HG03135 (cell line): ENCODE data around the gene TMEM92.
"Not testable (repeated sequence)": the region's sequence is repeated elsewhere in the genome, so short reads cannot be mapped to it uniquely, and the experiment has no call there.

Experiments
- ATAC-seq: cut with Tn5 transposase; IDR thresholded peaks from one replicate; pipeline ENCODE4 v1.9.1; 2021; ENCODE audit warnings: mild to moderate bottlenecking, moderate library complexity; ENCODE audit not compliant: unreplicated experiment

TMEM92 gene

DNA sequence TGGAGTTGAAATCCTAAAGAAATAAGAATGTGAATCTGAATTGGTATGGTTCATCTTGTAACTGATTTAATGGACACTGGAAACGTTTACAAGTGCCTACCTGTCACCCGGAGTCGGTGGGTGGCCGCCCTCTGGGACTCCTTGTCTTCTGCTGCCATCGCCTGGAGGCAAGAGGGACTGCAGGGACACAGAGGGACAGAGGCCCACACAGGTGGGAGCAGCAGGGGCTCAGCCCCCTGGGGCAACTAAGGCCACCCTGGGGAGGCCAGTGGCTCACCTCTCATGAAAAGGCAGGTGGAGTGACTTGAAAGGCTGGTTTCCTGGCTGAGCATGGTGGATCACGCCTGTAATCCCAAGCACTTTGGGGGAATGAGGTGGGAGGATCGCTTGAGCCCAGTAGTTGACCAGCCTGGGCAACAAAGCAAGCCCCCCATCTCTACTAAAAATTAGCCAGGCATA lies 23.2 kb downstream of the TMEM92 start:
- ATAC-seq, result no peak

DNA sequence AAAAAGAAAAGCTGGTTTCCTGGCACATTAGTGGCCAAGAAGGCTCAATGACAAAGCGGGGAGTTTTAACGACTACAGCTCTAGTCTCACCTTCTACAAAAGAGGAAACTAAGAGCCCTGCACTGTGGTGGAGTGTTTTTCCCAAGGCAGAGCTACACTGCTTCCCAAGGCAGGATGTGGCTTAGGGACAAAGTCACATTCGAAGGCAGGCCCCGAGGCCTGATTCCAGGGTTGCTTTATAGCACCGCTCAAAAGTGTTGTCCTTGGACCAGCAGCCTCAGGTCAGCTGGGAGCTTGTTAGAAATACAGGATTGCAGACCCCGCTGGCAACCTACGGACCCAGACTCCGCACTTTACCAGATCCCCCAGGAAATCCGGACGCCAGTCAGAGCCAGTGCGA lies 23.8 kb downstream of the TMEM92 start:
- ATAC-seq, result no peak

- no peak for ATAC-seq
Observed at GRCh38 chr17:50299776-50300175, 25.5 kb downstream of the TMEM92 start.

DNA sequence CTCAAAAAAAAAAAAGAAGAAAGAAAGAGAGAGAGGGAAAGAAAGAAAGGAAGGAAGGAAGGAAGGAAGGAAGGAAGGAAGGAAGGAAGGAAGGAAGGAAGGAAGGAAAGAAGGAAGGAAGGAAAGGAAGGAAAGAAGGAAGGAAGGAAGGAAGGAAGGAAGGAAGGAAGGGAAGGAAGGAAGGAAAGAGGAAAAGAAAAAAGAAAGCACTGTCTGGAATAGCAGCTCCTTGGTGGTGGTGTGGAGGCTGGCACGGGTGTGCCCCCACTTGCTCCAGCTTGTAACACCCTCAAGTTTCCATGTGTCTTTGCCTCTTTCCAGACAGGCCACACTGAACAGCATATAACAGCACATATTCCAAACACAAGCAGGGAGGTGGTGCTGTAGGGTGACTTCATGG lies 26.6 kb downstream of the TMEM92 start:
- ATAC-seq, result not testable (repeated sequence)

- no peak for ATAC-seq
Observed at GRCh38 chr17:50301891-50302584, 27.8 kb downstream of the TMEM92 start.

DNA sequence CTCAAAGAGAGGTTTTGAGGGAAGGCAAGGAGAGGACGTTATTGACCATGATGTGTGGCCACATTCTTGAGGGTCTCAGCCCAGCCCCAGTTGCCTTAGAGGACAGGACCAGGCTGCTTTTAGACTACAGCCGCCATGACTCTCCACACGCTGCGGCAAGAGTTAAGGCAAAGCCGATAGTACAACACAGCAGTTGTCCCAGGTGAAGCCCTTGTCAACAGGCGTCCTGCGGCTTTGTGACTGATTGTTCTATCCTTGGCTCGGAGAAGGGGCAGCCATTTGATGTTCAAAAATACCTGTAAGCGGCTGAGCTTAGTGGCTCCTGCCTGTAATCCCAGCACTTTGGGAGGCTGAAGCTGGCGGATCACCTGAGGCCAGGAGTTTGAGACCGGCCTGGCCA lies 28.8 kb downstream of the TMEM92 start:
- ATAC-seq, result no peak

DNA sequence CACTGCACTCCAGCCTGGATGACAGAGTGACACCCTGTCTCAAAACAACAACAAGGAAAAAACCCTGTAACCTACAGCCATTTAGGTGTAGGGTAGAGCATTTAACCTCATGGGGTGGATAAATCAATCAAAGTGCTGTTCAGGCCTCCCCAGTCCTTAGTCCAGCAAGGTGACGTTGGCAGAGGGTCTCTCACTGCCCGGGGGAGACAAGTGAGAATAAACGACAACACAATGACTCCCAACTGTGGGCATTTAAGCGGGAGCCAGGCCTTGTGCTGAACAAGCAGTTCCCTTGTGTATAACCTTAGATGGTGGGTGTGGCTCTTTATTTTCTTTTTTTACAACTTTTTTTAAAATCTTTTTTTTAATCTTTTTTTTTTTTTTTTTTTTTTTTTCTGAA lies 29.3 kb downstream of the TMEM92 start:
- ATAC-seq, result no peak

GRCh38 chr17:50304781-50305404 lies 30.6 kb downstream of the TMEM92 start:
- ATAC-seq, result no peak

DNA sequence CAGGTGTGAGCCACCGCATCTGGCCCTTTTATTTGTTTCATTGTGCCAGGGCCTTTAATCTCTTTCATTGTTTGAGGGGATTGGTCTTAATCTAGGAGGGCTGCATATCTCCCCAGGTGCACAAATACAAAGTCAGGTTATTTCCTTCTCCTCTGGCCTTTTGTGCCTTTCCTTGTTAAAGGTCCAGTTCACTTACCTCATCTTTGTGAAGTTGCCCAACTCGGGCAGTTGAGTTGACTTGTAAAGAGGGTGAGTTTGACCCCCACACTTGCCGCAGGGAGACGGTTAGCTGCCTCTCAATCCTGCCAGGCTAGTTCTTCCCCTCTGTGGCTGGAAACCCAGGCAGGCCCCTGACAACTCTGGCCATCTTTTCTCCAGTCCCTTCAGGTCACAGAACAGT lies 33.4 kb downstream of the TMEM92 start:
- ATAC-seq, result no peak

DNA sequence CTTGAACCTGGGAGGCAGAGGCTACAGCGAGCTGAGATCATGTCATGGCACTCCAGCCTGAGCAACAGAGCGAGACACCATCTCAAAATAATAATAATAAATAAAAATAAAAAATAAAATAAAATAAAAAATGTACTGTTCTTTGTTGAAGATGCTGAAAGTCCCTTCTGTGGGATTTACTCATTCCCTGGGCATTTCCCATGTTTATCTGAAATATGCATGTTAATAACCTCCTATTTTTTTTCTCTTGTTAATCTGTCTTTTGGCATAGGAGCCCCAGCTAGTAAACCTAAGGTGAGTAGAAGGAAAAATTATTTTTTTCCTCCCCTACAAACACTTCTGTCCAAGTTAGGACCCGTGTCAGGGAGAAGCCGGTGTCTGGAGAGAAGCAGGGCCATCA lies 34.4 kb downstream of the TMEM92 start:
- no peak for ATAC-seq

DNA sequence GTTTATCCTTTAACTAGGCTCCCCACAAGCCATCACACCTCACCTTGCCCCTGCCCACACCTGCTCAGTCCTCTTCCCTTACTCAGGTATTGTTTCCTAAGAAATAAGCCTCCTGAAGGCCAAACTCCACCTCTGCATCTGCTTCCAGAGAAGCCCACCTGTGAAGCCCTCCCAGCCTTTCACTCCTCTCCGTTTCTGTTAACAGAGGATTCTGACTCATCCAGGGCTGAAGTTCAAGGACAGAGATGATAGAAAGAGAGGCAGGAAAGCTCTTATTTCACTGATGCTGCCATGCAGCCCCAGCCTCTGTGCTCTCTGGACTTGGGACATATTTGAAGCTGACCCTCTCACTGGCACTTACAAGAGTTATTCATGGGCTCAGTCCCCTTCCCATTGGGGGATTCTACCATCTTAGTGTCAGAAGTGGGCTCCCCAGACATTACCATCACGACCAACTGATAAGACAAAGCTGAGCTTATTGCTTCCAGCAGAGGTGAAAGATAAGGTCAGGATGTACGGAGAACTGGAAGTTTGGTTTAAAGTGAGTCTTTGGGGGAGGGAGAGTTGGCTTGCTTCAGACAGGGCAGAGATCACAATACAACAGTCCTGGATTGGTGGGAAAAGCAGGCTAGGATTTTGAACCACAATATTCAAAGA lies 36.3 kb downstream of the TMEM92 start:
- ATAC-seq, result no peak

- no peak for ATAC-seq
Observed at GRCh38 chr17:50311112-50311460, 36.8 kb downstream of the TMEM92 start.

GRCh38 chr17:50311483-50311882 lies 37.2 kb downstream of the TMEM92 start:
- no peak for ATAC-seq

GRCh38 chr17:50312308-50312707 lies 38.0 kb downstream of the TMEM92 start:
- no peak for ATAC-seq

GRCh38 chr17:50314456-50315011 lies 40.3 kb downstream of the TMEM92 start:
- no peak for ATAC-seq

DNA sequence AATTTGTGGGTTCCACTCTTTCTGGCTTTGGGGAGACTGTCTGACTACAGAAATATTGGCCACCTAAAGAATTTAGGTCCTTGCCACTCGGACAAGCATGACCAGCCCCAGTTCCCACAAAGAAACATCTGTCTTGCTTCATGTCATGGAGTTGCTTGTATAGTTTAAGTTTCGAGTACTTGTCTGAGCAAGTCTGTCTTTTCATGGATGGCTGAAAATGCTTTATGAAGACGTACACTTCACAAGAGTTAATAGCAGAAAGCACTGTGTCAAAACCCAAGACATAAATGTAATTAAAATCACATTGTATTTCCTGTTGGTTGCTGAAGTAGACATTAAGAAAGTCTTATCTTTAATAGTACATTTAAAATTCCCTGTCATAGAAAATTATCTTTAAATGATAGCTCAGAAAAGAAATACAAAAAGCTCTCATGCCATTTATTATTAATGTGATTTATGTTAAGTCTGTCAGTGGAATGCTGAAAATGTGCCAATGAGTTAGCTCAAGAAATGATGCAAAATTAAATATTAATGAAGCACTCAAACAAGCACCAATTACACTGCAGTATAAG lies 41.8 kb downstream of the TMEM92 start:
- ATAC-seq, result no peak

GRCh38 chr17:50316660-50317059 lies 42.4 kb downstream of the TMEM92 start:
- ATAC-seq, result not testable (repeated sequence)

DNA sequence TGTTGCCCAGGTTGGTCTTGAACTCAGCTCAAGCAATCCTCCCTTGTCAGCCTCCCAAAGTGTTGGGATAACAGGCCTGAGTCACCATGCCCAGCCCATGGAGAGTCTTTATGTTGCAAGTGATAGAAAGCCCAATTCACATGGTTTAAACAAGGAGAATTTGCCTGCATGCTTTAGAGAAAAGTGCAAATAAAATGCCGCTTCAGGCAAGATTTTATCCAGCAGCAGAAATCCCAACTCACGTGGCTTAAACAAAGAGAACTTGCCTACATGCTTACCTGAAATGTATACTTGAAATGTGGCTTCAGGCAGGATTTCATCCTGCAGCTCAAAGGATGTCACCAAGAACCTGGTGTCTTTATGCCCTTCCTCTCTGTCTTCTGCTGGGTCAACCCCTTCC lies 42.9 kb downstream of the TMEM92 start:
- ATAC-seq, result no peak

DNA sequence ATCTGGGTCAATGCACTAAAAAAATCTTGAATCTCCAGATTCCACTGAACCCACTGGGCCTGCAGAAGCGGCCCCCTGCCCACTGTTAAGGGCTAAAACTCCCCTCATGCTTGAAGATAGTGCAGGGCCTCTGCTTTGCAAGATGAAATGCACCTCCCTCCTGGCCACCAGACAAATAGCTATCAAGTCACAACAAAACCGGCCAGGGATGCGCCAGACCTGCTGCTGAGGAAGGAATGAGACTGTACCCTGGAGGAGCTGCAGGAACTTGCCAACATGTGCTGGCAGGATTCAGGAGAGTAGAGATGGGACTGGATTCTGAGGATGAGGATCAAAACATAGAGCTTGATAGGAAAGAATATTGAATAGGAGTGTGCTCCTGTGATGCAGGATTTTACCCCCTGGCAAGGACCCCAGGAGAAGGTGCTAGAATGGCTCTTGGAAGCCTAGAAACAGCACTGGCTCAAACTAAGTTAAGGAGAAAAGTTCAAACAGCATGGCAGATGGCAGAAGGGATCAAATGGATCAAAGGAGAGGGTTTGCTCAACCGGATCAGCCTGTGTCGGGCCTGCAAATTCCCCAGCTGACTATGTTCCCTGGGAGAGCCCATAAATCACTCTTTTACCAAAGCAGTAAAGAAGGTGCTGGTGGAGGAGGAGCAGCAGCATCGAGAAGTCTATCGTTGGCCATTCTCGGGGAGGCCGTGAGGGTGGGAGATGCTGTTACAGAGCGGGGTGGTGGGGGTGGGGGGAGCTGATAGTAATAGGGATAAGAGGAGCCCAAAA lies 44.4 kb downstream of the TMEM92 start:
- ATAC-seq, result no peak

DNA sequence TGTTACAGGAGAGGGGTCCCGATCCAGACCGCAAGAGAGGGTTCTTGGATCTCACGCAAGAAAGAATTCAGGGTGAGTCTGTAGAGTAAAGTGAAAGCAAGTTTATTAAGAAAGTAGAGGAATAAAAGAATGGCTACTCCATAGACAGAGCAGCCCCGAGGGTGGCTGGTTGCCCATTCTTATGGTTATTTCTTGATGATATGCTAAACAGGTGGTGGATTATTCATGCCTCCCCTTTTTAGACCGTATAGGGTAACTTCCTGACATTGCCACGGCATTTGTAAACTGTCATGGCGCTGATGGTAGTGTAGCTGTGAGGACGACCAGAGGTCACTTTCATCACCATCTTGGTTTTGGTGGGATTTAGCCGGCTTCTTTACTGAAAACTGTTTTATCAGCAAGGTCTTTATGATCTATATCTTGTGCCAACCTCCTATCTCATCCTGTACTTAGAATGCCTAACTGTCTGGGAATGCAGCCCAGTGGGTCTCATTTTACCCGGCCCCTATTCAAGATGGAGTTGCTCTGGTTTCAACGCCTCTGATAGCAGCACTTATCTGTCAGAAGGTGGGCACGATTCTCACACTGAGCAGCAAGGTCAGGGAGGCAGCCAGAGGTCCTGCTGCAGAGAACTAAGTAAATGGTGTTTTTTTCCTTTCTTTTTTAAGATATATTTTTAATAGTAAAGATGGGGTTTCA lies 45.2 kb downstream of the TMEM92 start:
- ATAC-seq, result no peak
